Activated T-cell treated with anti-CD3 and anti-CD28 coated beads for 48 hours (primary cell): ENCODE data around the gene GYS2.

Source experiments
- DNase-seq: peaks from one replicate; pipeline ENCODE4 v3.0.0-alpha.2; 2020; ENCODE audit warnings: low read depth

The GYS2 gene

GRCh38 chr12:21552635-21553328 lies 51.9 kb downstream of the GYS2 start:
- DNase-seq: no peak

GRCh38 chr12:21551841-21552465 lies 52.7 kb downstream of the GYS2 start:
- no peak for DNase-seq

DNA sequence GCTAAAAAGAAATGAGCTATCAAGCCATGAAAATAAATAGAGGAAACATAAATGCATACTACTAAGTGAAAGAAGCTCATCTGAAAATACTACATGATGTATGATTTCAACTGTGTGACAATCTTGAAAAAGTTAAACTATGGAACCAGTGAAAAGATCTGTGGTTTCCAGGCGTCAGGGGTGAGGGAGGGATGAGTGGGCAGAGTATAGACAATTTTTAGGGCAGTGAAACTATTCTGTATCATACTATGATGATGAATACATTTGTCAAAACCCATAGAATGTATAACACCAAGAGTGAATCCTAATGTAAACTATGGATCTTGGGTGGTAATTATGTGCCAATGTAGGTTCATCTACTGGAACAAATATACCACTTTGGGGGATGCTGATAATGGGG lies 57.2 kb downstream of the GYS2 start:
- DNase-seq: no peak

GRCh38 chr12:21546716-21547115 lies 57.9 kb downstream of the GYS2 start:
- DNase-seq: no peak

DNA sequence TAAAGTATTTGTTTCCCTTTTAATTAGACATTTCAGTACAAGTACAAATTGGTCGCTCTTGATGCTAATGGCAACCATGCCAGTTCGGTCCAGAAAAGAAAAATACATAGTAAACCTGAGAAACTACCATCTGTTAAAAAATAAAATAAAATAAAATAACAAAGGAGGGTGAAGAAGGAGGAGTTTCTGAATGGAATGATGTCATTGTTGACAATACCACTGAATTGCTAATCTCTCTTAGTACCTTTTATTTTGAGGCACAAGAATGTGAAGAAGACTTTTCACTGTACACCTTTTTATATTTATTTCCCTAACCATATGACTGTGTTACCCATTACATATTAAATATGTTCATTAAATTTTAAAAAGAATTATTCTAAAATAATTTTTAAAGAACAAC lies 59.1 kb downstream of the GYS2 start:
- DNase-seq: no peak

- DNase-seq: no peak
These were observed 61.5 kb downstream of the GYS2 start for GRCh38 chr12:21543151-21543550.

DNA sequence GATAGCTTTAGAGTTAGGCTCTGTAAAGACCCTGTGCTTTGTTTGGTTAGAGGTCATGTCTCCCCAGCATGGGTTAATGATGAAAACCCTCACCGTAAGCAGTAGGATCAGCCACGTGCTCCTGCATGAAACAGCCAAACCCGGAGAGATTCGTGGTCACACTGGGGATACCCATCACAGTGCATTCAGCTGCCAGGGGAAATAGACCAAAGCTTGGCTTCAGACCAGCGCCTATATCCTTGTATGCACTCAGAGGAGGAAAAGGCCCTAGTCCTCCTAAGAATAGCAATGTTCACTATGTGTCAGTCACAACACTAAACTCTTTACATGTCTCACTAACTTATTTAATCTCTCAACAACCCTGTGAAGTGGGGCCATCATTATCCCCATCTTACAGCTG lies 62.2 kb downstream of the GYS2 start:
- no peak for DNase-seq

GRCh38 chr12:21541773-21542172 lies 62.9 kb downstream of the GYS2 start:
- no peak for DNase-seq

- no peak for DNase-seq
These were observed 64.8 kb downstream of the GYS2 start for GRCh38 chr12:21539797-21540196.

DNA sequence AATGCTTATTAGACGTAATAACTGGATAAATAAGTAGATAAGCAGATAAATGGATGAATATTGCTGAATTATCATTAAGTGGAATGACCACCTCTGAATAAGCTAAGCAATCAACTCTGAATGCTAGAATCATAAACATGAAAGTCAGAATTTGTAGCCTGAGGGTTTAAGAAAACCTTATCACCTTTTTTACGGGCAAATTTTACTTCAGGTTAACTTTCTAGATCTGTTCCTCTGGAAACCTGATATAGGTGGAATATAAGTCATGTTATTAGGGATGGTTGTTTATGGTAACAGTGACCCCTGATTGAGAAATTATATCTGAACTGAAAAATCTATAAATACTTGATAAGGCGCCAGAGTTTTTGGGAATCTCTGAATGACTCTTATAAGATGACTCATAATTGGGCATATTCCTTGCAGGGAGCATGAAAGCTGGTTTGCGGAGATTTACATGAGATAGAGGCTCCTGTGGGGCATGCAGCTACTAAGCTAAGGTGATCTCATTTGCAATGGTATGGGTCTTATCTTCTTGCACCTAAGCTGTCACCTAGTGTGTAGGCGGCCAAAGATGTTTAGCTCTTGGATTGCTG lies 66.5 kb downstream of the GYS2 start:
- DNase-seq: no peak

DNA sequence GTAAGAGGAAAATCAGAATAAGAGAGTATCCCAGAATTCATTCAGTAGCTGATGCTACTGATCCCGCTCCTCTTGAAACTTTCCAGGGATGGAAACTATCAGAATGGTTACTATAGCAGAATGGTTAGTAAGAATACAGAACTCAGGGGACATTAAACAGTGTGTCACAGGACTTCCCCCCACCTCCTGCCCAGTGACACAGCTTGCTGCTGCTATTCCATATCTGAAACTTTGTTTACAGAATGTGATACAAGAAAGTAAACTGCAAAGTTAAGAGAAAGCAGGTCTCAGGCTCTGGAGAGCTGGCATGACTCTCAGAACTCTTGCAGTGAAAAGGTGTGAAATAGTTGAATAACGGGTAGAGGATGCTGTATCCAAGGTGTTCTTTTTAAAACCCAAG lies 75.2 kb downstream of the GYS2 start:
- no peak for DNase-seq

- no peak for DNase-seq
These were observed 75.7 kb downstream of the GYS2 start for GRCh38 chr12:21528953-21529352.

GRCh38 chr12:21527451-21528180 lies 77.0 kb downstream of the GYS2 start:
- DNase-seq: peak; percentile 63

- no peak for DNase-seq
These were observed 77.8 kb downstream of the GYS2 start for GRCh38 chr12:21526721-21527345.

DNA sequence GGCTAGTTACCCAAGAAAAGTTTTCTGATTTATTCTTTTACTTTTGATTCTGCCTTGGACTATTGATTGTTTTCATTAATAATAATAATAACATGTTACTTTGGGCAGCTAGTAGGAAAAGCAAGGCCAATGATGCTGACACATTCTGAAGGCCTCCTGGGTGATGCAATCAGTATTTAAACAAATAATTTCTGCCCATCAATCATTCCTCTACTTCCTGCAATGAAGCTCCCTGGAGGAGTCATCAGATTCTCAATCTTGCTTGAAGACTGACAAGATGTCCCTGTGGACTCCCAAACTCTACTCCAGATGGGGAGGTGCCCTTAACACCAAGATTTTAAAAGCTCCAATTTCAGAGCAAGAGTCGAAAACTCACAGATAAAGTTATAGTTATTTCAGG lies 78.6 kb downstream of the GYS2 start, which contains the start of gene SPX:
Gene SPX, plus strand, starts transcription at position 244 of the 400 bp plus-strand sequence. CDS start 177 bp downstream, outside the sequence.
- DNase-seq: no peak

DNA sequence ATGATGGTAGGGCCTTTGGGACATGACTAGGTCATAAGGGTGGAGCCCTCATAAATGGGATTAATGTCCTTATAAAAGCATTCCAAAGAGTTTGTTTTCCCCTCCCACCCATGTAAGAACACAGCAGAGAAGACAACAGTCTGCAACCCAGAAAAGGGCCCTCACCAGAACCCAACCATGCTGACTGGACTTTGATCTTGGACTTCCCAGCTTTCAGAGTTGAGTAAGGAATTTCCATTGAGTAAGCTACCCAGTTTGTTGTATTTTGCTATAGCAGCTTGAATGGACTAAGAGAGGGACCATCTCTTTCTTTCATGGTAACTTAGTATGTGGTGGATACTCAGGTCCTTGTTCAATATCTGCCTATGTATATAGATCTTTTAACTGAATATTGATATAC lies 81.5 kb downstream of the GYS2 start:
- no peak for DNase-seq

- no peak for DNase-seq
These were observed 83.1 kb downstream of the GYS2 start for GRCh38 chr12:21521541-21521940.

DNA sequence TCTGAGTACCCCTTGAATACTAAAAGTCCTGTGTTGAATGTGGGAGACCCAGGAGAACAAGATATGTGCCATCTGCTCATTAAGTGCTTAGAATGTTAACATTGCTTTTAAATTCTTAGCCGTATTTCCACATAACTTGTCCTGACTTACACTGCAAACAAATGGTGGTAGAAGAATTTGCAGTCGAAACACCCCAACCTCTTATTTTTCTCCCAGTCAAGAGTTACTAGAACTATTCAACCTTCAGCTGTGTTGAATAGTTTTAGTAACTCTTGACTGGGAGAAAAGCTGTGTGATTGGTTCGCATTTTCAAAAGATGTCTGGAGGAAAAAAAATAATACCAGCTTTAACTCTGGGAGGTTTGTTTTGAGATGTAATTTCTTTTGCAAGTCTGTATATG lies 86.2 kb downstream of the GYS2 start:
- DNase-seq: no peak

GRCh38 chr12:21516281-21516680 lies 88.4 kb downstream of the GYS2 start:
- no peak for DNase-seq

DNA sequence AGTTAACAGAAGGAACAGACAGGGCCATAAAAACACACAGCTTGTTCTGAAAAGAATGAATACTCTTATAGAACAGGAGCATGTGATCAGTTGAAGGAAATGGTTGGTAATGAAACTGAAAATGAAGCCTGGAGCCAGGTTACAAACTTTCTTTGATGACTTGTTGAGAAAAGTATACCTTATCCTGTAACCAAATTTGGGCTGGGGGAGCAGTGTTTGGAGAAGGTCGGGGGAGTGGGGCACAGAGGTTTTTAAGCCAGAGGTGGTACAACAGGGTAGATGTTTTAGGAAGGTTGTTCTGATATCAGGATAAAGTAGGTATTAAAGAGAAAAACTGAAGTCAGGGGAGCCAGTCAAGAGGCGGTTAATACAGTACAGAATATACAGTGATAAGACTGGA lies 94.9 kb downstream of the GYS2 start:
- no peak for DNase-seq

DNA sequence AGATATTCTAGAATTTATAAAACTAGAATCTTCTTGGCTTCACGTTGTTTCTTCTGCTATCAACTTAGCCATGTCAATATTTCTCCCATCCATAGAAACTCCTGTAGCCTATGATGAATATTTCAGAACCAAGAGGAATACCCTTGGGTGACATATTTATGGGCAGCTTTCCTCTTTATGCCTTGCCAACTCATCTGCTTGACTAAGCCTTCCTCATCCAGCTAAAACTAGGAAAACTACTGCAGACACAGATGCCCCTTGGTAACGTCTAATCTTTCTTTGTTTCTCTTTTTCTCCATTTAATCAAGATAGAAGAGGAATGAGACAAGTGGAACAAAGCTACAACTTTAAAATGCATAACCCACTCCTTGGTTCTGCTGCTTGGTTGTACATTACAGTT lies 96.8 kb downstream of the GYS2 start:
- no peak for DNase-seq

- DNase-seq: no peak
These were observed 98.8 kb downstream of the GYS2 start for GRCh38 chr12:21505888-21506287.
